H1 (cell line): ENCODE results near the gene SERPINE2. TPM values are rescaled to one million over a fixed set of nuclear protein-coding genes. Genes with fewer than 3 reads are reported as not detected.

Source experiments
- CTCF ChIA-PET: fragments of 300-600 bp; sonication (Branson Sonifier 250); formaldehyde crosslinking; loops from one replicate; lab custom pipeline; 2021; ENCODE audit not compliant: partially characterized antibody; lab: Charles Lee
- POLR2A ChIA-PET: fragments of 300-600 bp; sonication (Branson Sonifier 250); formaldehyde crosslinking; loops from one replicate; lab custom pipeline; 2021; ENCODE audit warnings: inconsistent platforms; ENCODE audit not compliant: partially characterized antibody; lab: Charles Lee
- DNase-seq, 2 experiments: peaks; one replicate each; pipeline versions ENCODE4 v3.0.0 to v3.0.0-alpha.2; 2010 to 2022; ENCODE audit warnings: low spot score in 2 of 2, low read depth in 1 of 2, mixed read lengths in 1 of 2
- FAIRE-seq: peaks from 2 replicates; lab custom pipeline; 2011; peaks lifted over from hg19 to GRCh38; lab: Jason Lieb, UNC
- H2AFZ ChIP-seq: 2 replicates; pipeline ENCODE4 v1.8.1; 2012; ENCODE audit warnings: low read length, inconsistent platforms
- H2AK5ac ChIP-seq: 2 replicates; pipeline ENCODE4 v1.6.1; 2013; ENCODE audit warnings: low read depth, low read length
- H2BK120ac ChIP-seq: replicated peaks from 2 replicates; pipeline ENCODE3; 2013; ENCODE audit warnings: low read depth, low read length, inconsistent platforms
- H2BK12ac ChIP-seq: 2 replicates; pipeline ENCODE4 v1.6.1; 2013; ENCODE audit warnings: low read depth, low read length
- H2BK15ac ChIP-seq: 2 replicates; pipeline ENCODE4 v1.6.1; 2013; ENCODE audit warnings: low read length
- H2BK20ac ChIP-seq: 2 replicates; pipeline ENCODE4 v1.6.1; 2013; ENCODE audit warnings: low read length
- H2BK5ac ChIP-seq: 2 replicates; pipeline ENCODE4 v1.6.1; 2013; ENCODE audit warnings: low read depth, low read length
- H3K14ac ChIP-seq: 2 replicates; pipeline ENCODE4 v1.6.1; 2013; ENCODE audit warnings: inconsistent platforms; ENCODE audit not compliant: insufficient read length
- H3K18ac ChIP-seq: 2 replicates; pipeline ENCODE4 v1.6.1; 2013; ENCODE audit warnings: low read length; ENCODE audit errors: extremely low read depth
- H3K23ac ChIP-seq: 2 replicates; pipeline ENCODE4 v1.6.1; 2013; ENCODE audit warnings: inconsistent platforms; ENCODE audit not compliant: insufficient read length
- H3K23me2 ChIP-seq: 2 replicates; pipeline ENCODE4 v1.6.1; 2013; ENCODE audit warnings: low read depth, low read length
- H3K27ac ChIP-seq: 2 replicates; pipeline ENCODE4 v1.6.1; 2011; ENCODE audit warnings: low read depth, low read length, inconsistent platforms
- H3K27me3 ChIP-seq, 4 experiments: replicated peaks in 1 of 4; 1 replicate in 1 of 4; 2 replicates in 3 of 4; pipeline versions ENCODE4 v1.6.1 to v1.8.1; 2011 to 2013; ENCODE audit warnings: low read length in 3 of 4, mild to moderate bottlenecking in 3 of 4, inconsistent platforms in 2 of 4, mixed read lengths in 2 of 4, moderate library complexity in 1 of 4; ENCODE audit not compliant: control insufficient read depth in 3 of 4, insufficient read depth in 3 of 4; ENCODE audit errors: extremely low read depth in 1 of 4
- H3K36me3 ChIP-seq, 4 experiments: 2 replicates each; pipeline versions ENCODE4 v1.6.1 to v1.8.1; 2011 to 2013; ENCODE audit warnings: mild to moderate bottlenecking in 4 of 4, low read length in 3 of 4, moderate library complexity in 2 of 4, control low read depth in 1 of 4, inconsistent platforms in 1 of 4; ENCODE audit not compliant: insufficient read depth in 4 of 4, control insufficient read depth in 2 of 4
- H3K4ac ChIP-seq: replicated peaks from 2 replicates; pipeline ENCODE3; 2013; ENCODE audit warnings: low read length, low read depth, mixed read lengths, inconsistent platforms; ENCODE audit not compliant: insufficient read length
- H3K4me1 ChIP-seq, 4 experiments: replicated peaks in 1 of 4; 1 replicate in 1 of 4; 2 replicates in 3 of 4; pipeline versions ENCODE4 v1.6.1 to v1.8.1; 2011 to 2013; ENCODE audit warnings: low read length in 3 of 4, inconsistent platforms in 2 of 4, mixed read lengths in 1 of 4; ENCODE audit not compliant: insufficient read depth in 4 of 4, control insufficient read depth in 3 of 4
- H3K4me2 ChIP-seq, 2 experiments: 2 replicates each; pipeline versions ENCODE4 v1.6.1 to v1.8.1; 2011 to 2013; ENCODE audit warnings: low read depth in 2 of 2, low read length in 2 of 2, control low read depth in 1 of 2, inconsistent platforms in 1 of 2, mild to moderate bottlenecking in 1 of 2; ENCODE audit not compliant: insufficient read depth in 1 of 2
- H3K4me3 ChIP-seq, 4 experiments: fragments of 200-600, 300-600 bp in 1 of 4; sonication (generic), shearing (Covaris generic), sonication (Bioruptor Twin) in 1 of 4; 2 replicates each; pipeline versions ENCODE4 v1.5.1 to v1.8.1; 2011 to 2016; ENCODE audit warnings: low read length in 4 of 4, low read depth in 3 of 4, control low read depth in 2 of 4, inconsistent platforms in 2 of 4, mild to moderate bottlenecking in 2 of 4, mixed read lengths in 1 of 4, moderate library complexity in 1 of 4; ENCODE audit not compliant: insufficient read depth in 2 of 4; ENCODE audit errors: extremely low read depth in 1 of 4
- H3K56ac ChIP-seq: replicated peaks from 2 replicates; pipeline ENCODE3; 2013; ENCODE audit warnings: low read depth, mild to moderate bottlenecking, mixed read lengths, low read length, inconsistent platforms; ENCODE audit not compliant: insufficient read length
- H3K79me1 ChIP-seq: 2 replicates; pipeline ENCODE4 v1.6.1; 2013; ENCODE audit warnings: low read depth, low read length, control low read depth
- H3K79me2 ChIP-seq, 2 experiments: 2 replicates each; pipeline versions ENCODE4 v1.6.1 to v1.8.1; 2012 to 2013; ENCODE audit warnings: low read length in 2 of 2, mild to moderate bottlenecking in 2 of 2, inconsistent platforms in 1 of 2; ENCODE audit not compliant: insufficient read depth in 2 of 2, control insufficient read depth in 1 of 2
- H3K9ac ChIP-seq, 4 experiments: replicated peaks in 1 of 4; 1 replicate in 1 of 4; 2 replicates in 3 of 4; pipeline versions ENCODE4 v1.6.1 to v1.8.1; 2011 to 2013; ENCODE audit warnings: low read depth in 3 of 4, low read length in 3 of 4, control low read depth in 2 of 4, mild to moderate bottlenecking in 2 of 4, moderate library complexity in 2 of 4, inconsistent platforms in 1 of 4; ENCODE audit errors: extremely low read depth in 1 of 4
- H3K9me3 ChIP-seq, 2 experiments: 2 replicates each; pipeline versions ENCODE4 v1.6.1 to v1.8.1; 2012 to 2013; ENCODE audit warnings: mild to moderate bottlenecking in 2 of 2, moderate library complexity in 2 of 2, control low read depth in 1 of 2, inconsistent platforms in 1 of 2, low read depth in 1 of 2, low read length in 1 of 2, mixed read lengths in 1 of 2; ENCODE audit not compliant: insufficient read depth in 2 of 2
- H4K20me1 ChIP-seq, 2 experiments: replicated peaks in 1 of 2; 2 replicates each; pipeline versions ENCODE3 to v1.8.1; 2011 to 2013; ENCODE audit warnings: inconsistent platforms in 2 of 2, low read length in 2 of 2, mild to moderate bottlenecking in 1 of 2; ENCODE audit not compliant: insufficient read depth in 2 of 2, control insufficient read depth in 1 of 2
- H4K5ac ChIP-seq: 2 replicates; pipeline ENCODE4 v1.6.1; 2013; ENCODE audit warnings: low read length, low read depth, mixed read lengths, inconsistent platforms; ENCODE audit not compliant: insufficient read length
- H4K8ac ChIP-seq: 2 replicates; pipeline ENCODE4 v1.8.0; 2013; ENCODE audit warnings: mild to moderate bottlenecking, moderate library complexity, low read length, inconsistent platforms; ENCODE audit not compliant: insufficient read depth; ENCODE audit errors: extremely low read depth
- H4K91ac ChIP-seq: replicated peaks from 2 replicates; pipeline ENCODE3; 2013; ENCODE audit warnings: low read length, mixed read lengths, inconsistent platforms; ENCODE audit not compliant: insufficient read length
- BACH1 ChIP-seq: IDR thresholded peaks from 2 replicates; pipeline ENCODE4 v1.6.1; 2012; ENCODE audit warnings: low read length, improper control_type of control experiment
- CTBP2 ChIP-seq: IDR thresholded peaks from 2 replicates; pipeline ENCODE4 v1.7.0; 2011; ENCODE audit warnings: borderline replicate concordance, mild to moderate bottlenecking, moderate library complexity, mixed read lengths, low read length; ENCODE audit not compliant: insufficient read depth, insufficient read length
- E2F6 ChIP-seq: IDR thresholded peaks from 2 replicates; pipeline ENCODE4 v1.6.1; 2012; ENCODE audit warnings: inconsistent platforms
- EGR1 ChIP-seq: IDR thresholded peaks from 2 replicates; pipeline ENCODE4 v1.6.1; 2011; ENCODE audit warnings: low read depth, low read length, borderline replicate concordance
- FOSL1 ChIP-seq: IDR thresholded peaks from 2 replicates; pipeline ENCODE4 v1.6.1; 2011; ENCODE audit warnings: mild to moderate bottlenecking, low read depth, low read length, moderate library complexity; ENCODE audit not compliant: insufficient read depth
- GTF2F1 ChIP-seq: IDR thresholded peaks from 2 replicates; pipeline ENCODE4 v1.6.1; 2012; ENCODE audit warnings: low read depth, low read length, improper control_type of control experiment, borderline replicate concordance
- KDM4A ChIP-seq: IDR thresholded peaks from one replicate; pipeline ENCODE4 v1.7.1; 2012; ENCODE audit warnings: low read depth, mild to moderate bottlenecking, moderate library complexity, low read length, inconsistent platforms; ENCODE audit not compliant: severe bottlenecking
- NANOG ChIP-seq: IDR thresholded peaks from 2 replicates; pipeline ENCODE4 v1.6.1; 2011; ENCODE audit warnings: low read length, low read depth, mild to moderate bottlenecking, inconsistent platforms; ENCODE audit not compliant: insufficient read depth, poor library complexity, severe bottlenecking
- SAP30 ChIP-seq: fragments of 300-600 bp; sonication (generic); IDR thresholded peaks from 2 replicates; pipeline ENCODE4 v1.7.1; 2012; ENCODE audit warnings: low read length, moderate library complexity, mild to moderate bottlenecking, inconsistent platforms; ENCODE audit not compliant: insufficient read depth, insufficient replicate concordance
- TAF7 ChIP-seq: optimal IDR thresholded peaks from 2 replicates; pipeline ENCODE3; 2011; ENCODE audit warnings: low read depth, mild to moderate bottlenecking, inconsistent platforms, low read length, moderate library complexity, borderline replicate concordance
- TCF12 ChIP-seq: IDR thresholded peaks from 2 replicates; pipeline ENCODE4 v1.6.1; 2011; ENCODE audit warnings: low read depth, mild to moderate bottlenecking, low read length
- ZNF274 ChIP-seq: IDR thresholded peaks from 2 replicates; pipeline ENCODE4 v1.7.0; 2012; ENCODE audit warnings: low read length, borderline replicate concordance; ENCODE audit errors: extremely low read depth
- WGBS, 2 experiments: shearing (Covaris generic) in 1 of 2; methylation state at CpG; one replicate each; pipeline versions ENCODE4 v1.1.6 to v1.1.7; 2013 to 2015; ENCODE audit warnings: low lambda C conversion rate in 2 of 2, mixed read lengths in 2 of 2, inconsistent platforms in 1 of 2, low coverage in 1 of 2, missing lambda C conversion rate in 1 of 2; ENCODE audit not compliant: insufficient replicate concordance in 2 of 2, insufficient coverage in 1 of 2, insufficient read length in 1 of 2; ENCODE audit errors: extremely low coverage in 1 of 2, missing lambda C conversion rate in 1 of 2; 5-methylcytosine and 5-hydroxymethylcytosine counted together
- polyA plus RNA-seq, 7 experiments: library from polyadenylated mRNA; depleted of rRNA in 3 of 7; stranded (reverse) in 5 of 7; unstranded in 2 of 7; fragments of >200 nt in 5 of 7; fragments of 200-250 nt in 2 of 7; gene quantifications; 1 replicate in 5 of 7; 2 replicates in 1 of 7; 4 replicates in 1 of 7; pipeline versions ENCODE4 v1.2.1 to v1.2.3, GENCODE V29; 2011 to 2013; ENCODE audit warnings: missing spikeins in 2 of 7, mixed read lengths in 2 of 7
- total RNA-seq: library from RNA; stranded (reverse); fragmentation: NEBNext Ultra II Directional; extraction: Animal tissue kit (Norgen Biotek cat#: 25700); gene quantifications from 2 replicates; pipeline ENCODE4 v1.2.1, GENCODE V29; 2021

SERPINE2 gene
- total and polyA plus RNA-seq, 2 of the 8 experiments (the other 6 are each of a cell fraction or from before 2014, with no cell fraction given): 26.2 to 76.0 TPM

GRCh38 chr2:224017957-224018356 lies 21.1 kb downstream of the SERPINE2 start:
- Histone ChIP-seq H3K18ac (no peak overlapping the region), H3K56ac (no peak overlapping the region), H2AK5ac (0 out of 2 replicates have a peak overlapping the region, but pooled peaks have one; percentile 2), H2BK120ac (no peak overlapping the region), H3K23ac (no peak overlapping the region), H2AFZ (no peak overlapping the region), H2BK20ac (no peak overlapping the region), H3K14ac (no peak overlapping the region), H3K27ac (no peak overlapping the region), H3K4me3 (no peak overlapping the region), H3K4me1 (0 out of 7 replicates have a peak, but pooled peaks cover 0 to 2% (median 0%) of the 10 kb centered on the region in 4 experiments), H4K8ac (no peak overlapping the region), H3K4me2 (no peak overlapping the region), H3K36me3 (no peaks in the 10 kb centered on the region), H4K5ac (no peak overlapping the region), H2BK15ac (no peak overlapping the region), H2BK5ac (no peak overlapping the region), H4K20me1 (no peaks in the 10 kb centered on the region), H3K27me3 (no peaks in the 10 kb centered on the region), H3K79me2 (0 out of 4 replicates have a peak, but pooled peaks cover 0 to 3% of the 10 kb centered on the region in 2 experiments), H2BK12ac (no peak overlapping the region), H3K79me1 (peaks cover 3% of the 10 kb centered on the region; the same call in 1 of the 2 replicates), H3K23me2 (no peaks in the 10 kb centered on the region; the same call in 1 of the 2 replicates), H3K4ac (no peak overlapping the region), H4K91ac (no peak overlapping the region), H3K9ac (no peak overlapping the region), H3K9me3 (no peaks in the 10 kb centered on the region)
- FAIRE-seq: no peak
- ChIA-PET CTCF (interaction anchor here (0.6 to 1.5 kb wide), 5 partner anchors 9 to 264 kb away, joined by 3 to 7 read pairs (median 4); no protein-coding TSS in a partner anchor), POLR2A (interaction anchor here (0.6 kb wide), 1 partner anchor 9 kb away, joined by 3 read pairs; no protein-coding TSS in a partner anchor)
- DNase-seq: no peak
- WGBS, 2 experiments: 92% methylated on average over 4 of the region's 4 CpGs; no CpG with 5 or more reads in 1 of the 2 experiments
- TF ChIP-seq SAP30: no peak
- TF ChIP-seq TCF12: no peak
- no peak for TF ChIP-seq GTF2F1
- TF ChIP-seq EGR1: no peak
- no peak for TF ChIP-seq TAF7
- no peak for TF ChIP-seq KDM4A
- no peak for TF ChIP-seq E2F6
- no peak for TF ChIP-seq NANOG
- no peak for TF ChIP-seq ZNF274
- no peak for TF ChIP-seq BACH1
- no peak for TF ChIP-seq CTBP2
- no peak for TF ChIP-seq FOSL1
